CD1c-positive myeloid dendritic cell (primary cell): ENCODE measurements around the gene AIF1.

Experiments used
- DNase-seq: peaks from one replicate; pipeline ENCODE4 v3.0.0-alpha.2; 2016; ENCODE audit errors: extremely low spot score

The AIF1 gene

DNA sequence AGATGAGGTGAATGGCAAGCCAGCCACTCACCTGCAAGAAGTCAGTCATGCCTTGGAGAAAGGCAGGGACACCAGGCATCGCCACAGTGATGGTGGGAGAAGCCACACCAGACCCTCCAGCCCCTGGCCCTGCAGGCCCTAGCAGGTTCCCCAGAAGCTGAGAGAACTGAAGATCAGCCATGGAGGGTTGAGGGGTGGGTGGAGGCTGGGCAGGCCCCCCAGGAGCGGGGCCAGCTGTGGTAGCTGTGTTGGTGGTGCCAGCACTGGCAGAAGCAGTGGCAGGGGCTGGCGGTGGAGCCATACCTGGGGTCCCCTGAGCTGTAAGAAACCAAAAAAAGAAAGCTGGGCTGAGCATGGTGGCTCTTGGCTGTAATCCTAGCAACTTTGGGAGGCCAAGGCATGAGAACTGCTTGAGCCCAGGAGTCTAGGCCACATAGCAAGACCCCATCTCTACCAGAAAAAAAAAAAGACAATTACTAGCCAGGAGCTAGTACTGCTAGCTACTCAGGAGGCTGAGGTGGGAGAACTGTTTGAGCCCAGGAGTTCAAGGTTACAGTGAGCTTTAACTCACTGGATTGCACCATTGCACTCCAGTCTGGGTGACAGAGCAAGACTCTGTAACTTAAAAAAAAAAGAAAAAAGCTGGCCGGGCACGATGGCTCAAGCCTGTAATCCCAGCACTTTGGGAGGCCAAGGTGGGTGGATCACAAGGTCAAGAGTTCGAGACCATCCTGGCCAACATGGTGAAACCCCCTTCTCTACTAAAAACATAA is 27.9 kb downstream of the AIF1 start:
- DNase-seq: no peak

DNA sequence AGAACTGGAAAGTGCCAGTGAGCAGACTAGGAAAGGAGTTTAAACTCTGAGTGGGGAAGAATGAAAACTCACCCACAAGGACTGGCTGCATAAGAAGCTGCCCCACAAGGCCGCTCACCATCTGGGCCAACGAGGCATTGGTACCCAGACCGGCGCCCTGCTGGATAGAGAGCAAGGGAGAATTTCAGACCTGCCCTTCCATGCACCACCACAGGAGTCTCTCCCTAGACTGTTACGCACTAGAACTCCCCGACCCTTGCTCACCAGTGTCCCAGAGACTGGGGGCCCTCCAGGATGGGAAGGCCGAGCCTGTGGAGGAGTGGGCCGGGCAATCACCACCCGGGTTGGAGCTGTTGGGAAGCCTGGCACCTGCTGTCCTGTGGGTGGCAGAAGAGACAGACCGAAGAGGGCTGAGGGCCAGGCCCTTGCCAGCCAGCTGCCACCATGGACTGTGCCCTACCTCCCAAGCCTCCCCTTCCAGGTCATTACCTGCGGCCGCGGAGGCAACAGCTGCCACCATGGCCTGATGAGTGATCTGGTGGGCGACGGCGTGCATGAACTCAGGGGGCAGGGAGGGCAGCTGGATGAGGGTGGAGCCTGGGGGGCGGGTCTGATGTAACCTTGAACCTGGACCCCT is 28.9 kb downstream of the AIF1 start:
- no peak for DNase-seq

DNA sequence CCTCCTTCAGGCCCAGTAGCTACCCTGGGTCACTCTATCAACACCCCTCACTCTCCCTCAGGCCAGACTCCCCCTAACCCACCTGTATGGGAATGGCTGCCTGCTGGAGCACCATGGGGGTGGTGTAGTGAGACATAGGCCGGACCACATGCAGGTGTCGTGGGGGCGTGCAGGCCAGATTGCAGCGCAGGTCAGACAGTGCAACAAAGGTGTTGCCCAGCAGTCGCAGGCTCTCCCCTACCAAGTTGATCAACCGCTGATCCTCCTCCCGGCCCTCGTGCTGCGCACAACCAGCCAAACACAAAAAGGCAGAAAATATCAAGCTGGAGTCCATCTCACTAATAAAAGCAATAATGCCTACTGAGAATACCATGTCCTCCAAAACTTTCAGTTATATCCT is 30.3 kb downstream of the AIF1 start:
- DNase-seq: no peak

DNA sequence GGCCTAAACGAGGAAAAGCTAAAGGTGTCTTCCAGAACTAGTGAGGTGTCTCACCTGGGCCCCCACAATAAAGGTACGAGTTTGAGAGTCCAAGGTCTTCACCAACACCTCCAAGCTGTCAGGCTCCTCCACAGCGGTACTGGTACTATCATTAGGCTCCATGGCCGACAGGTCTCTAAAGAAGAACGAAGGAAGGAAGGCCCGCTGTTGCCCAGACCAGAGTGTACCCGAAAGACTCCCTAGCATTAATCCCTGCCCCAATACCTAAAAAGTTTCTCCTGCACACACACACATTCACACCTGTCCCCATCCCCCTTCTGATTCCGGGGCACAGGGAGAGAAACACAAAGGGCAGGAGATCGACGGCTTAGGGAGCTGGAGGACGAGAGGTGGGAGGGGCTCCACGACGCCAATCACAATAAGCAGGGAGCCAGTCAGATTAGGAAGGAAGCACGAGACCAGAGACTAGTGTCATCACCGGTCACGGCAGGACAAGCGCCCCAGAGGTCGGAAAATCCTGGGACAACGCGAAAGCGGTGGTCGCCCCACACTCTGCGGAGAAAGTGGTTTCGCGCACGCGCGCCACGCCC is 36.7 kb downstream of the AIF1 start:
- DNase-seq: peak; percentile 90

DNA sequence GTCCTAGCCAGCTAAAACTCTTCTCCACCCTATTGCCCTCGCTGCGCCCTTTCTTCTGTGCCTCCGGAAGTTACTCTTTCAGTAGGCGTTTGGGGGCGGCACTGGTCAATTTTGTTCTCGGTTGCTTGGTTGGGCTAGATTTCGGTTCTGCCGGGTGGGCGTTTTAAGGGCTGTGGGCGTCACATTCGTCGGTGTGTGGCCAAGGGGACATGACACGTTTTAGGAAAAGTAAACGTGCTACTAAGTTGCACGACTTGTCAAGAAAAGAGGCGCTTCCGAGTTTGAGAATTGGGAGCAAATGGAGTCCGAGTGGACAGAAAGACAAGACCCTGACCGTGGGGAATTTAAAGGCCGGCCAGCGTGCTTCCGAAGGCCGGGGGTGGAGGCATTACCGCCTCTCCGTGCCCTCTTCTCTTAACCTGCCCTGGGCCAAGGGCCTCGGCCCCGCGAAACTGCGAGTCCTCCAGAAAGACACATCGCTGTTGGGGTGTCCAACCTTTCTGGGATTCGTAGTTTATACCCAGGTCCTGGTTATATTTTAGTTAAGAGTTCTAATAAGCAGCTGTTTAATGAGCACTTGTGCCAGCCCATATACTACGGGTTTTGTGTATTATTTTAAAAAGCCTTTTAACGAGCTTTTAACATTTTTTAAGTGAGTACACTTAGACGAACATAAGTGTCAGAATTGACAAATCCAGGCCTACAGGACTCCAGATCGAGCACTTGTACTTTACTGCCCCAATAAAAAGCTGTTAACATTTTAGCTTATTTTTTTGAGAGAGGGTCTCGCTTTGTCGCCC is 38.1 kb downstream of the AIF1 start:
- DNase-seq: peak; percentile 97

DNA sequence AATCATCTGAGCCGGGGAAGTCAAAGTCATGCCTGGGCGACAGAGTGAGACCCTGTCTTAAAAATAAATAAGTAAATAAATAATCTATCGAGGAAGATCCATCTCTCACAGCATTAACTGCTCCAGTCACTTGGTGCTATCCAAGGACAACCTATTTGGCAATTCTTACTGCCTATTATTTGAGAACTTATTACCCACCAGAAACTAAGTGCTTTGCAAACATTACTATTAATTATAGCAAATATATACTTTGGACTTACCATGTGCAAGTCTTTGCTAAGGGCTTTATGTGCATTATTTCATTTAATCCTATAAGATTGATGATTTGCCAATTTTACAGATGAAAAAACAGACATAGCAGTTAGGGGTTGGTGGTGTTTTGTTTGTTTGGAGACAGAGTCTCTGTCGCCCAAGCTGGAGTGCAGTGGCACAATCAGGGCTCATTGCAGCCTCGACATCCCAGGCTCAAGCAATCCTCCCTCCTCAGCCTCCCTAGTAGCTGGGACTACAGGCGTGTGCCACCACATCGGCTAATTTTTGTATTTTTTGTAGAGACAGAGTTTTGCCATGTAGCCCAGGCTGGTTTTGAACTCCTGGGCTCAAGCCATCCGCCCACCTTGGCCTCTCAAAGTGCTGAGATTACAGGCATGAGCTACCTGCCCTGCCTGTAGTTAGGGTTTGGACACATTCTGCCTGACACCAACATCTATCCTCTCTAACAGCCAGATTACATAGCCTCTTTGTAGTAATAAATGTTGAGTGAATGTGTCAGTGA is 39.7 kb downstream of the AIF1 start:
- no peak for DNase-seq

DNA sequence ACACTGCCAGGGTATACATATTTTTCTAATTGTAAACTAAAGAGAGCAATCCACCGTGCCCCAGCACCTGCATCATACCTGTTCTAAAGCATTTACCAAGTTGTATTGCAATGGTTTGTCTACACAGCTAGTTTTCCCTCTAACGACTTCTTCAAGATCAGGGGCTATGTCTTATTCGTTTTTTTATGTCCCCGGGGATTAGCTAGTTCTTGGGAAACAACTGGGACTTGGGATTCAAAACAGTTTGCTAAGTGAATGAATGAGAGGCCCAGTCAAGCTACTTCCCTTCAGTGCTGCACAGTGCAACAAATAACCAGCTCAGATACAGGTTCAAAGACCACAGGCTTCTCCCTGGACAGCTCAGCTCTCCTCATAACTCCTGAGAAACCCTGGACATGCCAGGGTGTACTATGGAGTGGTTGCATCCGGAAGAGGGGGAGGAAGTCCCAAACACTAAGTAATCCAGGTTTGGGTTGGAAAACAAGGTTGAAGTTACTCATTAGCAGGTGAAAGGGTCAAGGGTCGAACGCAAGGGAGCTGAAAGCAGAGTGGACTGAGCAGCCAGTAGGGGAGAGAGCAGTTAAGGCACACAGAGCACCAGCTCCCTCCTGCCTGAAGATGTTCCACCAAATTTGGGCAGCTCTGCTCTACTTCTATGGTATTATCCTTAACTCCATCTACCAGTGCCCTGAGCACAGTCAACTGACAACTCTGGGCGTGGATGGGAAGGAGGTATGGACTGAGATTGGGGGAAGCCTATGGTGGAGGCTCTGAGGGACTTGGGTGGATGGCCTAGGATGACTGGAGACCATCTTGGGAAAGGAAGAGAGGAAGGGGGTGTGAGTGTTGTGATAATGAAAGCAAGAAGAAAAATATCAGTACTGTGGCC is 40.6 kb downstream of the AIF1 start, which contains the start of gene APOM:
TSS of gene APOM (plus strand) at position 546 of the 889 bp plus-strand sequence. CDS start at position 619, 73 bp downstream.
- no peak for DNase-seq

DNA sequence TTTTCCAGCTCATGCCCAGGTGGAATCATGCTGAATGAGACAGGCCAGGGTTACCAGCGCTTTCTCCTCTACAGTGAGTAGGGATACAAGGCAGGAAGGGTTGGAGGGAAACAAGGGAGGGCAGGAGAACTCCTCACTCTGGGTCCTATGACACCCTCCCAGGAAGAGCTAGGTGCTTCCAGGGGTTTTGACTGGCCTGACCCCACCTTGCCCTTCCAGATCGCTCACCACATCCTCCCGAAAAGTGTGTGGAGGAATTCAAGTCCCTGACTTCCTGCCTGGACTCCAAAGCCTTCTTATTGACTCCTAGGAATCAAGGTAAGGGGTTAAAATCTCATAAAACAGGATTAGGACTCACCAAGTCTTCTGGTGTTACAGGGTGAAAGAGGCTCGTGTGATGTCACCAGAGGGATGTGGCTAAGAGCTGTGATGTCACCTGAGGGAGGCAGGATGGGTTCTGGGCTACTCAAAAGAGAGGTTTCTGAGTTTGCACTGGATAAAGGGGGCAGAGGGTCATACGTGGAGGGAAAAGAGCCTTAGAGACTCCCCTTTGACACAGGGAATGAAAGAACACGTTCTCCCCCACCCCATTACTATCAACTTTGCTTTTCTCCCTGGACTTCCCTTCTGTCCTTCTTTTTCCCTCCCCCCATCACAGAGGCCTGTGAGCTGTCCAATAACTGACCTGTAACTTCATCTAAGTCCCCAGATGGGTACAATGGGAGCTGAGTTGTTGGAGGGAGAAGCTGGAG is 42.5 kb downstream of the AIF1 start:
- DNase-seq: no peak

DNA sequence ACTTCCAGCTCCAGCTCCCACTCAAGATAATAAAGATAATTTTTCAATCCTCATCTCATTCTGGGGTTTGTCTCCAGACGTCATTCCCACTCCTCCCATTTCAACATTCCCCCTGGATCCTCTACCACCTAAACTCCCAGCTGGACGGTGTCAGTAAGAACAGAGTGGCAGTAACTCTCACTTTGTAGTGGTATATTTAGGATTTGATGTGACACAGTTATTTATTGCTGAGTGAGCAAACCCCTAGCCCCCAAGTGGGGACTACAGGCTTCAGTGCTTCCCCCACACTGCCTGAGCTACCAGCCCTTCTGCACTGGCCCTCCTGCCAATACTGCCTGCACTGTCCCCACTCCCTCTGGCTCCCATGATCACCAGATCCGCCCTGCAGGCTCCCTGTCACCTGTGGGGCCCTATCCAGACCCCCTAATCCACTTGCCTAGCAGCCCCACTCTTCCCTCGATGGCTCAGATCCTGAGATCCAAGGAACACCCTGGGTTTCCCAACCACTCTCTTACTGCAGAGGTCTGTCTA is 43.2 kb downstream of the AIF1 start:
- no peak for DNase-seq

DNA sequence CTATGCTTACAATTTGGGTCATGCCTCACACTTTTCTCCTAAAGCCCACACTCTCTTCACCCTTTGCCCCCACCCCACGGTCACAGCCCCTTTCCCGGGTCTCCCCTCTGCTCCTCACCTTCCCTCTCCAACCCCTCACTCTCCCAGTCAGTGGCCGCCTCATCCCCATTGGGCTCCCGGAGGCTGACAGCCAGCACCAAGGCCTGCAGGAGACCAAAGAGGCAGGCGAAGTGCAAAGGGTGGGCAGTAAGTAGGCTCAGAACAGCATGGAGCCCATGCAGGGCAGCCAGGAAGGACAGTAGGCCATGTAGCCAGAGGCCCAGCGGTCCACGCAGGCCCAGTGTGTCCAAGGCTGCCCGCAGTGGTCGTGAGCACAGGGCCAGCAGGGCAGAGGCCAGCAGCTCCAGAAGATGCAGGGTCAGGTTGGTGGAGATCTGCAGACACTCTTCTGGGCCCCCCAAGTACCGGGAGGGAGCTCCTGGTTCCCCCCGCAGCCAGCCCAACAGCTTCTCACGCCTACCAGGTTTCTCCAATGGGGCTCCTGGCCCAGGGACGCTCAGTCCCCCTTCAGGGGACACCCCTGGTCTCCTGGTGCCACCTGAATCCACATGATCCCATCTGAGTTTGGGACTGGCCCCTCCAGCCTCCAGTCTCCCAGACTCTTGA is 44.1 kb downstream of the AIF1 start:
- DNase-seq: no peak

DNA sequence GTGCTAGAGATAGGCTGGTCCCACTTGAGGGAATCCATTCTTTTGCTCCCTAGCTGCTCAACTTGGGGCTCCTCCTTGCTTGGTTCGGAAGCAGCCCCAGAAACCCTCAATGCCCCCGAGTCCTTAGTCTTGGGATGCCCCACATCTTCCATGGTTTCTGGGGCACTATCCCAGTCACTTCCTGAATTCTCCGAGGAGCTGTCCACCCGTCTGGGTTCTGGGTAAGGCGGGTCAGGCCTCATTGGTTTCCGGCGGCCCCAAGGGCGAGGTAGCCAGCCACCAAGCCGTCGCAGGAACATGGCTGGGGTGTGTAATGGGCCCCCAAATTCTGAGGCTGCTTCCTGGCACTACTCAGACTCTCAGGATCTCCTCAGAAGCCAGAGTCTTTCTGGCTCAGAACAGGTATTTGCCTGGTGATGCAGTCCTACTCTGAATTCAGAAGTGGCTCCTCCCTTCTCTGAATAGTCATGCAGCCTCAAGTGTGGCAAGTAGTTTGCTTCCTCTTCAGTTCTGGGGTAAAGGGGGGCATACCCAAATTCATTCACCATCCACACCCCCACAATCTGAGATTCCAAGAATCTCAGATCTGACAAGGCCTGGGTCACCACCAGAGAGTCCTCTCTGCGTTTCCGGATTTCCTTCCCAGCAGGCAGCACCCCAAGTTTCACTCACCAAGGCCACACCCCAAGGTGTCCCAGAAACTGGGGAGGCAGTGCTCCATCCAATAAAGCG is 44.8 kb downstream of the AIF1 start:
- peak; percentile 35 for DNase-seq

DNA sequence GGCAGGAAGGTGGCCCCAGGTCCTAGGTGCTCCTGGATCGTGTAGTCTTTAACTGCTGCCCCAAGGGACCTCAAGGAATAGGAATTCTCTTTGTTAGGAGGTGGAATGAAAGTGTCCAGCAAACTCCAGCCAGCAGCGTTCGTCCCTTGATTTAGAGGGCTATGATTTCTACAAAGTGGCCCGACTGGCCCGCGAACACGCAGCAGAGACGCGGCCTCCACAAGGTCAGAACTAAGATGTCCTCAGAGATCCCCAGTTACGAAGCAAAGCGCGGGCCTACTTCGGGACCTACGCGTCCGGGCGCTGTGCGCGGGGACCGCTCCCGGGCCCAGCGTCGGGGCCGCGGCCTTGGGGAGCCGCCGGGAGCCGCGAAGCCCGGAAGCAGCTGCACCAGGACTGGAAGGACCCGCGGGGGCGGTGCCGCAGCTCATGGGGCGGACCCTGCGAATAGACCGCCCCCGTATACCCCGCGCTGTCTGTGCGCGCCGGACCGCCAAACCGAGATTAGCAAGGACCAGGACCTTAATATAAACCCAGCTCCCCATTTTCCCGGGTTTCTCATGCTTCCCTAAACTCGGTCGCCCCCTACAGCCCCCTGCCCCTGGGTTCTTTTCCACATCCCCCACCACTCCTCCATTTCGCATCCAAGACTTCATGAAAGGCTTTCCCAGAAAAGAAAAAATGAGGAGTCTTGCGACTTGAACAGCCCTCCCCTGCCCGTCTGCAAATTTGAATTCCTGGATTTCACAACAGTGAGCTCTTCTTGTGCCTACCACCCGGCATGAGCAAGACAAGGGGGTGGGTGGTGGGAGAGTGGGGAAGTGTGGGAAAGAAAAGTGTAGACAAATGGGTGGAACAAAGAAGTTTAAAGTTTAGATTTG is 45.6 kb downstream of the AIF1 start, which contains the start of gene C6orf47:
TSS of gene C6orf47 (minus strand) at position 398 of the 881 bp plus-strand sequence. CDS start 831 bp downstream, outside the sequence.
- peak; percentile 79 for DNase-seq

DNA sequence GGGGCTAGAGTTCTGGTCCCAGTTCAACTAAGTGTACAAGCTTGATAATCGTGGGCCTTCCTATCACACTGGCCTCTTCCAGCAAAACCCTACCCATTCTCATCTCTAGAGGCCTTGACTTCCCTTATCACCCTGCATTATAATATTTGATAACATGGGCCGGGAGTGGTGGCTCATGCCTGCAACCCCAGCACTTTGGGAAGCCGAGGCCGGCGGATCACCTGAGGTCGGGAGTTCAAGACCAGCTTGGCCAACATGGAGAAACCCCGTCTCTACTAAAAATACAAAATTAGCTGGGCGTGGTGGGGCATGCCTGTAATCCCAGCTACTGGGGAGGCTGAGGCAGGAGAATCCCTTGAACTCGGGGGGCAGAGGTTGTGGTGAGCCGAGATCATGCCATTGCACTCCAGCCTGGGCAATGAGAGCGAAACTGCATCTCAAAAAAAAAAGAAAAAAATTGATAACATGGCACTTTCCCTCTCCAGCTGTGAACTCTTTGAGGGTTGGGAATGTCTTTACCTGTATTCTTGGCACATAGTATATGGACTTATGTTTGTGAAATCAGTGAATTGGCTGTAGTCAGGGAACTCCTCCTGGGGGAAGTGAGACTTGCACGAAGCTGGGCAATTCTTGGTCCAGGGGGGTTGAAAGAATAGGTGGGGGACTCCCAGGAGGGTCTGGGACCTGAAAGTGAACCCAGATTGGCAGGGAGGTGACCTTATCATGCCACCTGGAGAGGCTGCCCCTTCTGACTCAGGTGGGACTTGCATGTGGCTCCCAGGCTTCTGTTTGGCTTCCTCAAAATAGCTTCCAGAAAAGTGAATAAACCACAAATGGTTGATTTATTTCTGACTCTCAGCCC is 46.5 kb downstream of the AIF1 start:
- no peak for DNase-seq

DNA sequence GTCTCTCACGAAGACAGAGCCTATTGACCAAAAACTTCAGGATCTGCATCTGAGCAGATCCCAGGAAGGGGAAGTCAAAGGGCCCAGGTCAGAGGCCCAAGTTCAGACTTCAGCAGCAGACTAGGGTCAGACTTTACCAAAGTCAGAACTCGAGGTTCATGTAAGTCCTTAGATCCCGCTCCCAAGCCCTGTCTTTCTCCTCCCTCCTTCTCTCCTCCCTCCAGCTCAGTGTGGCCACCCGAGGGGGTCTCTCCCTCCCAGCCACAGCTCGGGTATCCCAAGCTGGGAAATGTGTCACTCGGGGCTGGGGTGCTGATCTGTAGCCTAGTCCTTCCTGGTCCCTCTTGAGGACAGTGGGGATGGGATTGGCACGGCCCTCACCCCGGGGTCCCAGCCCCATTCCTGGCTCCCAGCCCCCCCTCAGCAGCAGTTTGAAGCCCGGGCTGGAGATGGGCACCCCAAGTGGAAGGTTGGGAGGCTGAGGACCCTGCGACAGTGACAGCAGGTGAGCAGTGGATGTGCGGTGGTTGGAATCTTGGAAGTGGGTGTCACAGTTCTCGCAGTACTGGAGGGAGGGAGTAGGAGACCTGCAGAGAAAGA is 47.2 kb downstream of the AIF1 start:
- peak; percentile 61 for DNase-seq

DNA sequence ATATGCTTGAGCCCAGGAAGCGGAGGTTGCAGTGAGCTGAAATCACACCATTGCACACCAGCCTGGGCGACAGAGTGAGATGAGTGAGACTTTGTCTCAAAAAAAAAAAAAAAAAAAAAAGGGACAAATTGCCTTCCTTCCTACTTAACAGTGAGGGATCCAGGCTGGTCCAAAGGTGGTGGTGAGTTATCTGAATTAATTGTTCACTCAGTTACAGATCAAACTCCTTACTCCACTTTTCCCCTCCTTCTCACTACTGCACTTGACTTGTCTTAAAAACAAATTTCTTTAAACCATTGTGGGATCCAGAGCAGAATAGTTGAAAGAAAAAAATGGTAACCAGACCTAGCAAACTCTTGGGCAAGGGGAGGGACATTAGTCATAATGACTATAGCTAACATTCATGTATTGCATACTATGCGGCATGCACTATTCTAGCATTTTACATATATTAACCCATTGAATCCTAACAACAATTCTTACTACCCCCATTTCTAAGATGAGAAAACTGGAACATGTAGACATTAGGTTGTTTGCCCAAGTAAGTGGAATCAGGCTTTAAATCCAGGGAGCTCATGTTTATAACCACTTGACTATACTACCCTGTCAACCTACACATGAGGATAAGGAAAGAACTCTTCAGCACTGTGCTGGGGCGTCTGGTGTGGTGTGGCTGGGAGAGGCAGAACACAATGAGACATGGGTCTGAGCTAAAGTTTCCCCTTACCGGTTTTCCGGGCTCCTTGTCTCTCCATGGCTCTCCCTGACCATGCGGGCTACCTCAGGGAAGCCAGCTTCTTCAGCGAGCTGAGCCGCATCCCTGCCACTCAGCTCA is 48.3 kb downstream of the AIF1 start:
- no peak for DNase-seq
